Trophoblast cell (in vitro differentiated cells and primary cell): ENCODE data around the gene PHYKPL.
A peak's percentile ranks its signal among the peaks of the same experiment; 100 is the strongest.

Source experiments
- DNase-seq, 2 donors: peaks; one replicate each; pipeline ENCODE4 v3.0.0-alpha.2; 2016
- H2AFZ ChIP-seq: 2 replicates; pipeline ENCODE4 v1.6.1; 2013; ENCODE audit warnings: low read length, moderate library complexity, mild to moderate bottlenecking; ENCODE audit not compliant: insufficient read depth, poor library complexity
- H2AK5ac ChIP-seq: 2 replicates; pipeline ENCODE4 v1.6.1; 2013; ENCODE audit warnings: mild to moderate bottlenecking, low read length
- H2BK120ac ChIP-seq: 2 replicates; pipeline ENCODE4 v1.6.1; 2013; ENCODE audit warnings: low read length, mild to moderate bottlenecking, moderate library complexity; ENCODE audit not compliant: insufficient read depth, poor library complexity
- H2BK12ac ChIP-seq: 2 replicates; pipeline ENCODE4 v1.6.1; 2013; ENCODE audit warnings: mild to moderate bottlenecking, low read length, moderate library complexity
- H2BK5ac ChIP-seq: 2 replicates; pipeline ENCODE4 v1.6.1; 2013; ENCODE audit warnings: low read length, low read depth, moderate library complexity, mild to moderate bottlenecking; ENCODE audit not compliant: poor library complexity
- H3K14ac ChIP-seq: 2 replicates; pipeline ENCODE4 v1.6.1; 2013; ENCODE audit warnings: mild to moderate bottlenecking, low read length
- H3K18ac ChIP-seq: 2 replicates; pipeline ENCODE4 v1.6.1; 2013; ENCODE audit warnings: mild to moderate bottlenecking, low read length
- H3K23ac ChIP-seq: 2 replicates; pipeline ENCODE4 v1.6.1; 2013; ENCODE audit warnings: low read length
- H3K27ac ChIP-seq: 2 replicates; pipeline ENCODE4 v1.5.1; 2013; ENCODE audit warnings: low read depth, mild to moderate bottlenecking, inconsistent platforms, low read length, moderate library complexity
- H3K27me3 ChIP-seq: 2 replicates; pipeline ENCODE4 v1.6.1; 2013; ENCODE audit warnings: inconsistent platforms, mild to moderate bottlenecking, low read length, moderate library complexity; ENCODE audit not compliant: insufficient read depth
- H3K36me3 ChIP-seq, 2 experiments: 1 replicate in 1 of 2; 2 replicates in 1 of 2; pipeline ENCODE4 v1.6.1; 2013; ENCODE audit warnings: low read length in 2 of 2, mild to moderate bottlenecking in 2 of 2, moderate library complexity in 1 of 2; ENCODE audit not compliant: insufficient read depth in 2 of 2, control insufficient read depth in 1 of 2
- H3K4ac ChIP-seq: 2 replicates; pipeline ENCODE4 v1.6.1; 2013; ENCODE audit warnings: low read depth, mild to moderate bottlenecking, low read length, moderate library complexity
- H3K4me1 ChIP-seq, 2 experiments: 1 replicate in 1 of 2; 2 replicates in 1 of 2; pipeline ENCODE4 v1.6.1; 2013; ENCODE audit warnings: low read length in 2 of 2, mild to moderate bottlenecking in 2 of 2, moderate library complexity in 1 of 2; ENCODE audit not compliant: insufficient read depth in 2 of 2, control insufficient read depth in 1 of 2
- H3K4me2 ChIP-seq: 2 replicates; pipeline ENCODE4 v1.6.1; 2013; ENCODE audit warnings: inconsistent platforms, mild to moderate bottlenecking, low read length, moderate library complexity
- H3K4me3 ChIP-seq: 2 replicates; pipeline ENCODE4 v1.5.1; 2013; ENCODE audit warnings: mild to moderate bottlenecking, low read depth, low read length, inconsistent platforms
- H3K79me1 ChIP-seq: one replicate; pipeline ENCODE4 v1.6.1; 2013; ENCODE audit warnings: low read length
- H3K79me2 ChIP-seq: 2 replicates; pipeline ENCODE4 v1.6.1; 2013; ENCODE audit warnings: low read length, mild to moderate bottlenecking; ENCODE audit not compliant: control insufficient read depth, insufficient read depth, poor library complexity
- H3K9ac ChIP-seq: 2 replicates; pipeline ENCODE4 v1.6.1; 2013; ENCODE audit warnings: mild to moderate bottlenecking, low read length
- H3K9me3 ChIP-seq: 2 replicates; pipeline ENCODE4 v1.6.1; 2013; ENCODE audit warnings: low read depth, mild to moderate bottlenecking, control low read depth, inconsistent platforms, low read length; ENCODE audit not compliant: insufficient read depth
- H4K12ac ChIP-seq: 2 replicates; pipeline ENCODE4 v1.6.1; 2013; ENCODE audit warnings: low read depth, mild to moderate bottlenecking, low read length, moderate library complexity
- H4K8ac ChIP-seq: 2 replicates; pipeline ENCODE4 v1.6.1; 2013; ENCODE audit warnings: low read depth, mild to moderate bottlenecking, low read length, moderate library complexity
- H4K91ac ChIP-seq: one replicate; pipeline ENCODE4 v1.6.1; 2013; ENCODE audit warnings: low read depth, mild to moderate bottlenecking, low read length, moderate library complexity
- WGBS: extraction: QIAGEN DNeasy Blood & Tissue Kit; methylation state at CpG from one replicate; pipeline ENCODE4 v1.1.7; 2013; ENCODE audit warnings: missing lambda C conversion rate; ENCODE audit not compliant: insufficient read length, insufficient coverage; ENCODE audit errors: extremely low coverage; 5-methylcytosine and 5-hydroxymethylcytosine counted together

PHYKPL gene

GRCh38 chr5:178218237-178218776 lies 14.3 kb downstream of the PHYKPL start:
- no peak overlapping the region for H2BK120ac ChIP-seq
- H3K4me3 ChIP-seq: no peak overlapping the region
- peaks cover 1% of the 10 kb centered on the region for H3K9me3 ChIP-seq
- no peak overlapping the region for H3K27ac ChIP-seq
- H3K79me2 ChIP-seq: no peaks in the 10 kb centered on the region
- no peaks in the 10 kb centered on the region for H3K4me1 ChIP-seq
- no peaks in the 10 kb centered on the region for H3K27me3 ChIP-seq
- H4K12ac ChIP-seq: no peak overlapping the region
- H3K18ac ChIP-seq: no peak overlapping the region
- H3K79me1 ChIP-seq: no peaks in the 10 kb centered on the region
- no peak overlapping the region for H3K4ac ChIP-seq
- no peak overlapping the region for H2AFZ ChIP-seq
- no peak overlapping the region for H4K8ac ChIP-seq
- no peak overlapping the region for H3K4me2 ChIP-seq
- H3K14ac ChIP-seq: no peak overlapping the region
- H4K91ac ChIP-seq: no peak overlapping the region
- no peak overlapping the region for H2BK5ac ChIP-seq
- H3K23ac ChIP-seq: no peak overlapping the region
- no peak overlapping the region for H2BK12ac ChIP-seq
- peak in 1 of 2 donors; percentile 71 for DNase-seq
- WGBS: no CpG with 5 or more reads among the region's 5 CpGs
- H3K36me3 ChIP-seq: peaks cover 42 to 57% of the 10 kb centered on the region in 2 experiments
- H2AK5ac ChIP-seq: no peak overlapping the region
- no peak overlapping the region for H3K9ac ChIP-seq

DNA sequence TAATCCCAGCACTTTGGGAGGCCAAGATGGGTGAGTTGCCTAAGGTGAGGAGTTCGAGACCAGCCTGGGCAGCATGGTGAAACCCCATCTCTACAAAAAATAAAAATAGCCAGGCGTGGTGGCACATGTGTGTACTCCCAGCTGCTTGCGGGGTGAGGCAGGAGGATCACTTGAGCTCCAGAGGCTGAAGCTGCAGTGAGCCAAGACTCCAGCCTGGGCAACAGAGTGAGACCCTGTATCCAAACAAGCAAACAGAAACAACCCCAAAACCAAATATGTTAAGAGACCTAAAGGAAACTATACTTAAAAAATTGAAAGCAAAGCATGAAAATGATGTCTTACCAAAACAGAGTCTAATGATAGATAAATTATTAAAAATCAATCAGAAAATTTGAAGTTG lies 15.8 kb downstream of the PHYKPL start:
- Histone ChIP-seq H3K79me2 (no peaks in the 10 kb centered on the region), H2AK5ac (no peak overlapping the region), H3K9ac (no peak overlapping the region), H3K36me3 (peaks cover 49 to 60% of the 10 kb centered on the region in 2 experiments), H2BK120ac (no peak overlapping the region), H3K4me3 (no peak overlapping the region), H3K4ac (no peak overlapping the region), H3K14ac (no peak overlapping the region), H3K23ac (no peak overlapping the region), H3K18ac (no peak overlapping the region), H4K8ac (no peak overlapping the region), H3K79me1 (no peaks in the 10 kb centered on the region), H2BK5ac (no peak overlapping the region), H2BK12ac (no peak overlapping the region), H2AFZ (no peak overlapping the region), H3K9me3 (peaks cover 1% of the 10 kb centered on the region), H3K27ac (no peak overlapping the region), H3K4me2 (no peak overlapping the region), H4K12ac (no peak overlapping the region), H3K4me1 (peaks cover 0 to 3% of the 10 kb centered on the region in 2 experiments), H3K27me3 (no peaks in the 10 kb centered on the region), H4K91ac (no peak overlapping the region)
- WGBS: no CpG with 5 or more reads among the region's 3 CpGs
- DNase-seq: no peak

- Histone ChIP-seq H2AFZ (no peak overlapping the region), H3K36me3 (peaks cover 52 to 61% of the 10 kb centered on the region in 2 experiments), H3K14ac (no peak overlapping the region), H3K9me3 (peaks cover 1% of the 10 kb centered on the region), H2BK120ac (no peak overlapping the region), H4K12ac (no peak overlapping the region), H3K79me1 (no peaks in the 10 kb centered on the region), H3K4me2 (no peak overlapping the region), H3K79me2 (no peaks in the 10 kb centered on the region), H3K4me1 (peaks cover 0 to 3% of the 10 kb centered on the region in 2 experiments), H3K27me3 (no peaks in the 10 kb centered on the region), H4K8ac (no peak overlapping the region), H3K9ac (no peak overlapping the region), H4K91ac (no peak overlapping the region), H2BK12ac (no peak overlapping the region), H3K4ac (no peak overlapping the region), H2BK5ac (no peak overlapping the region), H3K18ac (no peak overlapping the region), H3K27ac (no peak overlapping the region), H3K4me3 (no peak overlapping the region), H3K23ac (peak overlapping the region; percentile 37), H2AK5ac (no peak overlapping the region)
- WGBS: no CpG with 5 or more reads among the region's 5 CpGs
- no peak for DNase-seq
Observed at GRCh38 chr5:178216088-178216534, 16.5 kb downstream of the PHYKPL start.

DNA sequence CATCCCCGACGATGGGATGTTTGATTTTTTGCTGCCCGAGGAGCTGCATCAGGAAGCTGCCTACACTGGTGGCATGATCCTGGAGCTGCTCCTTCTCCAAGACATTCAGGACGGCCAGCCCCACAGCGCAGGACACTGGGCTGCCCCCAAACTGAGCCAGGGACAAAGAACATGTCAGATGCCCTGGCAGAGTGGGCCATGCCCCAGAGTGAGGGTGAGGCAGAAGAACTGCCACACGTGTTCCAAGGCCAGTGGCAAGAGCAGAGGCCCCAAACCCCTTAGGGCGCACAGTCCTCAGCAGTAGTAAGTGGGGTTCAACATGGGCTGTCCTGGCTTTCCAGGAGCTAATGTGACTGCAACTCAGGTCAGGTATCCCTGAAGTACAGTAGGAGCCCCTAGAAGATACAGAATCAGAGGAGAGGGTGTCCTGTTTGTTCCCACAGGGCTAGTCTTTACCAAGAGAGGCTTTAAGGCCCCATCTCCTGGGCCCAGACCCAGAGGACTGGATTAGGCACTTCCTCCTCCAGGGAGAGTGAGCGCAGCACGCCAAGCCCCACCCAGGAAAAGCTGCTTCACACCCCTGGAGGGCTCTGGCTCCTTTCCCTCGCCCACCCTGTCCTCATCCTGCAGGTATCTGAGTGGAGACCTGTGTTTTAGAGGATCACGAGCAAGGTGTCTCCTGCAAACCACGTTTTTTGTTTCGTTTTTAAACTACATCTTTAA lies 17.2 kb downstream of the PHYKPL start:
- H3K4me3 ChIP-seq: no peak overlapping the region
- no peak overlapping the region for H2AFZ ChIP-seq
- no peaks in the 10 kb centered on the region for H3K79me2 ChIP-seq
- H2BK12ac ChIP-seq: no peak overlapping the region
- no peak overlapping the region for H3K14ac ChIP-seq
- H3K4ac ChIP-seq: no peak overlapping the region
- H2BK120ac ChIP-seq: no peak overlapping the region
- no peaks in the 10 kb centered on the region for H3K79me1 ChIP-seq
- H2AK5ac ChIP-seq: no peak overlapping the region
- no peak overlapping the region for H4K12ac ChIP-seq
- no peak overlapping the region for H4K91ac ChIP-seq
- no peak overlapping the region for H2BK5ac ChIP-seq
- H3K27me3 ChIP-seq: no peaks in the 10 kb centered on the region
- H3K23ac ChIP-seq: no peak overlapping the region
- WGBS: no CpG with 5 or more reads among the region's 13 CpGs
- H4K8ac ChIP-seq: no peak overlapping the region
- no peak overlapping the region for H3K4me2 ChIP-seq
- DNase-seq: no peak
- H3K18ac ChIP-seq: no peak overlapping the region
- H3K27ac ChIP-seq: no peak overlapping the region
- peaks cover 0 to 3% of the 10 kb centered on the region in 2 experiments for H3K4me1 ChIP-seq
- H3K36me3 ChIP-seq: peaks cover 56 to 65% of the 10 kb centered on the region in 2 experiments
- no peak overlapping the region for H3K9ac ChIP-seq
- H3K9me3 ChIP-seq: peaks cover 1% of the 10 kb centered on the region
